ENCODE results near the gene CA6. TPM values are rescaled to one million over a fixed set of nuclear protein-coding genes. Genes with fewer than 3 reads are reported as not detected.

CA6 gene
- total and polyA plus RNA-seq, 5 donors from 2014 or later, result 0.41 to 0.61 TPM; not detected in 3

- H3K4me1 ChIP-seq (ENCODE audit: control insufficient read depth, insufficient read depth, low read length, poor library complexity, severe bottlenecking), result peaks cover 14% of the 10 kb centered on the region
- peaks cover 10% of the 10 kb centered on the region for H3K27me3 Mint-ChIP-seq
These were observed 41.6 kb upstream of the CA6 start for GRCh38 chr1:8903908-8904650.

GRCh38 chr1:8905582-8906191 lies 40.0 kb upstream of the CA6 start:
- Mint-ChIP-seq H3K27me3 (peaks cover 14% of the 10 kb centered on the region), H3K9me3 (peaks cover 0 to 2% (median 0%) of the 10 kb centered on the region in 7 donors), H3K4me3 (peak overlapping the region in 1 of 4 donors; percentile 13), H3K36me3 (no peaks in the 10 kb centered on the region), H3K4me1 (peaks cover under 1 to 16% (median 8%) of the 10 kb centered on the region in 4 donors), H3K27ac (peak overlapping the region; percentile 2 to 53 (median 47))
- H3K36me3 ChIP-seq (ENCODE audit: control insufficient read depth, insufficient read depth, low read length), result no peaks in the 10 kb centered on the region
- DNase-seq (no peak), ATAC-seq (ENCODE audit: low read depth in 2 of 2) (no peak)
- no peaks in the 10 kb centered on the region for H3K9me3 ChIP-seq (ENCODE audit: control insufficient read depth in 2 of 2, low read length in 2 of 2)
- H3K27me3 ChIP-seq (ENCODE audit: control insufficient read depth, insufficient read depth, low read length), result peaks cover 2% of the 10 kb centered on the region
- H3K27ac ChIP-seq (ENCODE audit: insufficient read depth, low read length, poor library complexity, severe bottlenecking), result no peak overlapping the region
- no peak overlapping the region for H3K4me3 ChIP-seq (ENCODE audit: low read depth, low read length)
- H3K4me1 ChIP-seq (ENCODE audit: control insufficient read depth, insufficient read depth, low read length, poor library complexity, severe bottlenecking), result no peaks in the 10 kb centered on the region

More at GRCh38 chr1:8903908-8904650, 41.6 kb upstream of the CA6 start:
- no peaks in the 10 kb centered on the region for H3K36me3 ChIP-seq (ENCODE audit: control insufficient read depth, insufficient read depth, low read length)
- no peaks in the 10 kb centered on the region for H3K36me3 Mint-ChIP-seq
- H3K4me1 Mint-ChIP-seq, result peaks cover 13 to 27% (median 14%) of the 10 kb centered on the region in 4 donors
- H3K9me3 Mint-ChIP-seq, result peaks cover 0 to 2% (median 0%) of the 10 kb centered on the region in 7 donors
- H3K4me3 Mint-ChIP-seq, result no peak overlapping the region
- no peak for DNase-seq
- H3K27me3 ChIP-seq (ENCODE audit: control insufficient read depth, insufficient read depth, low read length), result no peaks in the 10 kb centered on the region
- no peak overlapping the region for H3K4me3 ChIP-seq (ENCODE audit: low read depth, low read length)
- no peak overlapping the region for H3K27ac ChIP-seq (ENCODE audit: insufficient read depth, low read length, poor library complexity, severe bottlenecking)
- no peaks in the 10 kb centered on the region for H3K9me3 ChIP-seq (ENCODE audit: control insufficient read depth in 2 of 2, low read length in 2 of 2)
- peak overlapping the region in 2 of 3 donors; percentile 55 to 72 for H3K27ac Mint-ChIP-seq
- ATAC-seq (ENCODE audit: low read depth in 2 of 2), result no peak

GRCh38 chr1:8908388-8909151 lies 37.1 kb upstream of the CA6 start:
- Histone ChIP-seq H3K27me3 (ENCODE audit: control insufficient read depth, insufficient read depth, low read length) (peaks cover 5% of the 10 kb centered on the region), H3K27ac (ENCODE audit: insufficient read depth, low read length, poor library complexity, severe bottlenecking) (no peak overlapping the region), H3K4me1 (ENCODE audit: control insufficient read depth, insufficient read depth, low read length, poor library complexity, severe bottlenecking) (no peaks in the 10 kb centered on the region), H3K4me3 (ENCODE audit: low read depth, low read length) (no peak overlapping the region), H3K9me3 (ENCODE audit: control insufficient read depth in 2 of 2, low read length in 2 of 2) (no peaks in the 10 kb centered on the region), H3K36me3 (ENCODE audit: control insufficient read depth, insufficient read depth, low read length) (no peaks in the 10 kb centered on the region)
- Mint-ChIP-seq H3K4me3 (no peak overlapping the region), H3K27ac (peak overlapping the region in 1 of 3 donors; percentile 42), H3K9me3 (no peaks in the 10 kb centered on the region), H3K27me3 (peaks cover 21% of the 10 kb centered on the region), H3K4me1 (peaks cover 0 to 9% (median 6%) of the 10 kb centered on the region in 4 donors), H3K36me3 (no peaks in the 10 kb centered on the region)
- ATAC-seq (ENCODE audit: low read depth in 2 of 2), result no peak
- DNase-seq, result no peak

GRCh38 chr1:8910331-8910730 lies 35.3 kb upstream of the CA6 start:
- Mint-ChIP-seq H3K4me1 (peaks cover 0 to 9% (median 6%) of the 10 kb centered on the region in 4 donors), H3K9me3 (no peaks in the 10 kb centered on the region), H3K27ac (peak overlapping the region in 1 of 3 donors; percentile 1), H3K27me3 (peaks cover 21% of the 10 kb centered on the region), H3K36me3 (no peaks in the 10 kb centered on the region), H3K4me3 (no peak overlapping the region)
- DNase-seq, result no peak
- no peak for ATAC-seq (ENCODE audit: low read depth in 2 of 2)
- no peak overlapping the region for H3K27ac ChIP-seq (ENCODE audit: insufficient read depth, low read length, poor library complexity, severe bottlenecking)
- no peaks in the 10 kb centered on the region for H3K4me1 ChIP-seq (ENCODE audit: control insufficient read depth, insufficient read depth, low read length, poor library complexity, severe bottlenecking)
- no peaks in the 10 kb centered on the region for H3K36me3 ChIP-seq (ENCODE audit: control insufficient read depth, insufficient read depth, low read length)
- H3K4me3 ChIP-seq (ENCODE audit: low read depth, low read length), result no peak overlapping the region
- H3K27me3 ChIP-seq (ENCODE audit: control insufficient read depth, insufficient read depth, low read length), result peaks cover 5% of the 10 kb centered on the region
- no peaks in the 10 kb centered on the region for H3K9me3 ChIP-seq (ENCODE audit: control insufficient read depth in 2 of 2, low read length in 2 of 2)

- DNase-seq, result no peak
- Mint-ChIP-seq H3K4me3 (no peak overlapping the region), H3K36me3 (no peaks in the 10 kb centered on the region), H3K27ac (no peak overlapping the region), H3K27me3 (peaks cover 17% of the 10 kb centered on the region), H3K4me1 (peaks cover 0 to 4% (median 2%) of the 10 kb centered on the region in 4 donors), H3K9me3 (no peaks in the 10 kb centered on the region)
- H3K27ac ChIP-seq (ENCODE audit: insufficient read depth, low read length, poor library complexity, severe bottlenecking), result no peak overlapping the region
- no peak for ATAC-seq (ENCODE audit: low read depth in 2 of 2)
- H3K4me1 ChIP-seq (ENCODE audit: control insufficient read depth, insufficient read depth, low read length, poor library complexity, severe bottlenecking), result no peaks in the 10 kb centered on the region
- no peak overlapping the region for H3K4me3 ChIP-seq (ENCODE audit: low read depth, low read length)
- H3K27me3 ChIP-seq (ENCODE audit: control insufficient read depth, insufficient read depth, low read length), result peaks cover 5% of the 10 kb centered on the region
- no peaks in the 10 kb centered on the region for H3K9me3 ChIP-seq (ENCODE audit: control insufficient read depth in 2 of 2, low read length in 2 of 2)
- no peaks in the 10 kb centered on the region for H3K36me3 ChIP-seq (ENCODE audit: control insufficient read depth, insufficient read depth, low read length)
These were observed 34.8 kb upstream of the CA6 start for GRCh38 chr1:8910914-8911313.

GRCh38 chr1:8911416-8912309 lies 34.0 kb upstream of the CA6 start:
- H3K4me1 Mint-ChIP-seq, result peaks cover 0 to 4% (median 2%) of the 10 kb centered on the region in 4 donors
- peaks cover 5% of the 10 kb centered on the region for H3K27me3 ChIP-seq (ENCODE audit: control insufficient read depth, insufficient read depth, low read length)
- ATAC-seq (ENCODE audit: low read depth in 2 of 2) (no peak), DNase-seq (no peak)
- H3K36me3 Mint-ChIP-seq, result no peaks in the 10 kb centered on the region
- no peak overlapping the region for H3K27ac ChIP-seq (ENCODE audit: insufficient read depth, low read length, poor library complexity, severe bottlenecking)
- H3K9me3 Mint-ChIP-seq, result no peaks in the 10 kb centered on the region
- H3K4me3 Mint-ChIP-seq, result no peak overlapping the region
- no peak overlapping the region for H3K4me3 ChIP-seq (ENCODE audit: low read depth, low read length)
- H3K4me1 ChIP-seq (ENCODE audit: control insufficient read depth, insufficient read depth, low read length, poor library complexity, severe bottlenecking), result no peaks in the 10 kb centered on the region
- no peaks in the 10 kb centered on the region for H3K9me3 ChIP-seq (ENCODE audit: control insufficient read depth in 2 of 2, low read length in 2 of 2)
- H3K36me3 ChIP-seq (ENCODE audit: control insufficient read depth, insufficient read depth, low read length), result no peaks in the 10 kb centered on the region
- no peak overlapping the region for H3K27ac Mint-ChIP-seq
- peaks cover 15% of the 10 kb centered on the region for H3K27me3 Mint-ChIP-seq

GRCh38 chr1:8913457-8913856 lies 32.2 kb upstream of the CA6 start:
- DNase-seq, result no peak
- no peak overlapping the region for H3K4me3 Mint-ChIP-seq
- Histone ChIP-seq H3K36me3 (ENCODE audit: control insufficient read depth, insufficient read depth, low read length) (no peaks in the 10 kb centered on the region), H3K4me3 (ENCODE audit: low read depth, low read length) (no peak overlapping the region), H3K27me3 (ENCODE audit: control insufficient read depth, insufficient read depth, low read length) (peaks cover 5% of the 10 kb centered on the region), H3K9me3 (ENCODE audit: control insufficient read depth in 2 of 2, low read length in 2 of 2) (no peaks in the 10 kb centered on the region), H3K4me1 (ENCODE audit: control insufficient read depth, insufficient read depth, low read length, poor library complexity, severe bottlenecking) (no peaks in the 10 kb centered on the region), H3K27ac (ENCODE audit: insufficient read depth, low read length, poor library complexity, severe bottlenecking) (no peak overlapping the region)
- peaks cover 0 to 11% (median 4%) of the 10 kb centered on the region in 4 donors for H3K4me1 Mint-ChIP-seq
- H3K27ac Mint-ChIP-seq, result no peak overlapping the region
- ATAC-seq (ENCODE audit: low read depth in 2 of 2), result no peak
- H3K9me3 Mint-ChIP-seq, result no peaks in the 10 kb centered on the region
- H3K27me3 Mint-ChIP-seq, result peaks cover 11% of the 10 kb centered on the region
- H3K36me3 Mint-ChIP-seq, result no peaks in the 10 kb centered on the region

Measured in CD4-positive, CD25-positive, alpha-beta regulatory T cell (primary cell).